ENCODE measurements around the gene FOXC2.

The FOXC2 gene

GRCh38 chr16:86554917-86555703 lies 11.5 kb upstream of the FOXC2 start, which contains the start of gene MTHFSD:
MTHFSD (minus strand) TSS chr16:86555235; CDS start chr16:86555184, 51 bp downstream.
- peak; percentile 98 for DNase-seq (ENCODE audit: low spot score)
- in situ Hi-C loops (cut with MboI; ENCODE audit: low pct_unique_long_range_greater_than_20kb, low sequenced_read_pairs, unreplicated experiment): no loop called here
- TF ChIP-seq CTCF (IDR thresholded peaks at IDR 0.05; ENCODE audit: extremely low read depth, insufficient read depth, missing control alignments): no peak

- DNase-seq (ENCODE audit: low spot score): no peak
- in situ Hi-C loops (cut with MboI; ENCODE audit: low pct_unique_long_range_greater_than_20kb, low sequenced_read_pairs, unreplicated experiment): no loop called here
- no peak for TF ChIP-seq CTCF (IDR thresholded peaks at IDR 0.05; ENCODE audit: extremely low read depth, insufficient read depth, missing control alignments)
These were observed 10.9 kb upstream of the FOXC2 start for GRCh38 chr16:86555704-86556075.

GRCh38 chr16:86556576-86556975 lies 10.1 kb upstream of the FOXC2 start:
- no peak for DNase-seq (ENCODE audit: low spot score)
- TF ChIP-seq CTCF (IDR thresholded peaks at IDR 0.05; ENCODE audit: extremely low read depth, insufficient read depth, missing control alignments): no peak
- in situ Hi-C loops (cut with MboI; ENCODE audit: low pct_unique_long_range_greater_than_20kb, low sequenced_read_pairs, unreplicated experiment): no loop called here

- in situ Hi-C loops (cut with MboI; ENCODE audit: low pct_unique_long_range_greater_than_20kb, low sequenced_read_pairs, unreplicated experiment): no loop called here
- TF ChIP-seq CTCF (IDR thresholded peaks at IDR 0.05; ENCODE audit: extremely low read depth, insufficient read depth, missing control alignments): no peak
- no peak for DNase-seq (ENCODE audit: low spot score)
These were observed 9.0 kb upstream of the FOXC2 start for GRCh38 chr16:86557587-86557986.

- no peak for DNase-seq (ENCODE audit: low spot score)
- in situ Hi-C loops (cut with MboI; ENCODE audit: low pct_unique_long_range_greater_than_20kb, low sequenced_read_pairs, unreplicated experiment): no loop called here
- no peak for TF ChIP-seq CTCF (IDR thresholded peaks at IDR 0.05; ENCODE audit: extremely low read depth, insufficient read depth, missing control alignments)
These were observed 8.1 kb upstream of the FOXC2 start for GRCh38 chr16:86558355-86559193.

GRCh38 chr16:86559802-86560305 lies 6.8 kb upstream of the FOXC2 start:
- no peak for TF ChIP-seq CTCF (IDR thresholded peaks at IDR 0.05; ENCODE audit: extremely low read depth, insufficient read depth, missing control alignments)
- in situ Hi-C loops (cut with MboI; ENCODE audit: low pct_unique_long_range_greater_than_20kb, low sequenced_read_pairs, unreplicated experiment): loop anchor here (10.0 kb wide), 3 partner anchors 45 to 725 kb away; partner anchors contain the start of gene FOXF1
- DNase-seq (ENCODE audit: low spot score): no peak
